Peyer's patch (tissue), 4 donors: Measurements from ENCODE around the gene SLC17A7.
"Not testable (repeated sequence)": the region's sequence is repeated elsewhere in the genome, so short reads cannot be mapped to it uniquely, and the experiment has no call there.

Experiments
- CTCF ChIP-seq, 6 experiments: fragments of 450-650 bp in 4 of 6; fragments of 200-600 bp in 2 of 6; sonication (generic) in 1 of 6; IDR thresholded peaks; one replicate each; pipeline ENCODE4 v1.5.1; 2017 to 2019; ENCODE audit warnings: antibody characterized with exemption in 6 of 6, mild to moderate bottlenecking in 3 of 6, moderate library complexity in 1 of 6
- POLR2A ChIP-seq, 2 donors: fragments of 450-650 bp; IDR thresholded peaks; one replicate each; pipeline ENCODE4 v1.5.1; 2017; ENCODE audit warnings: antibody characterized with exemption in 2 of 2, mild to moderate bottlenecking in 2 of 2, moderate library complexity in 2 of 2

GRCh38 chr19:49461130-49461529 lies 19.8 kb upstream of the SLC17A7 start:
- not testable (repeated sequence) for TF ChIP-seq CTCF, POLR2A (IDR thresholded peaks at IDR 0.05)
